Liver (tissue), 9 donors: ENCODE results near the gene METTL5. TPM values are rescaled to one million over a fixed set of nuclear protein-coding genes. Genes with fewer than 3 reads are reported as not detected.

Source experiments
- DNase-seq: peaks from one replicate; pipeline ENCODE4 v3.0.0-alpha.2; 2017; ENCODE audit warnings: low spot score
- H3K27ac ChIP-seq, 2 donors: one replicate each; pipeline ENCODE4 v1.7.0; 2013; ENCODE audit warnings: inconsistent platforms in 2 of 2, low read length in 2 of 2, control low read depth in 1 of 2, low read depth in 1 of 2, mild to moderate bottlenecking in 1 of 2
- H3K27me3 ChIP-seq, 4 donors: one replicate each; pipeline versions ENCODE4 v1.6.1 to v1.7.0; 2013; ENCODE audit warnings: low read length in 3 of 4, inconsistent platforms in 1 of 4, mild to moderate bottlenecking in 1 of 4, moderate library complexity in 1 of 4; ENCODE audit not compliant: control insufficient read depth in 4 of 4, insufficient read depth in 4 of 4
- H3K36me3 ChIP-seq, 4 donors: one replicate each; pipeline versions ENCODE4 v1.6.1 to v1.7.0; 2013; ENCODE audit warnings: low read length in 3 of 4, mild to moderate bottlenecking in 3 of 4, low read depth in 1 of 4, moderate library complexity in 1 of 4; ENCODE audit not compliant: control insufficient read depth in 4 of 4, insufficient read depth in 3 of 4
- H3K4me1 ChIP-seq, 4 donors: one replicate each; pipeline versions ENCODE4 v1.6.1 to v1.7.0; 2013; ENCODE audit warnings: low read length in 3 of 4, mild to moderate bottlenecking in 3 of 4, moderate library complexity in 1 of 4; ENCODE audit not compliant: control insufficient read depth in 4 of 4, insufficient read depth in 4 of 4
- H3K4me3 ChIP-seq, 3 donors: one replicate each; pipeline versions ENCODE4 v1.6.1 to v1.7.0; 2013; ENCODE audit warnings: low read length in 3 of 3, control low read depth in 1 of 3, low read depth in 1 of 3, mild to moderate bottlenecking in 1 of 3
- H3K9ac ChIP-seq, 2 donors: one replicate each; pipeline ENCODE4 v1.7.0; 2013; ENCODE audit warnings: low read length in 2 of 2, mild to moderate bottlenecking in 2 of 2, moderate library complexity in 2 of 2, control low read depth in 1 of 2, low read depth in 1 of 2
- H3K9me3 ChIP-seq, 4 donors: one replicate each; pipeline versions ENCODE4 v1.6.1 to v1.7.0; 2013; ENCODE audit warnings: low read length in 3 of 4; ENCODE audit not compliant: control insufficient read depth in 4 of 4
- CTCF ChIP-seq: fragments of 150-350 bp; IDR thresholded peaks from 2 replicates; pipeline ENCODE4 v1.5.1; 2017; ENCODE audit warnings: improper control_type of control experiment, low read depth, low read length; ENCODE audit not compliant: missing input control
- FOXA1 ChIP-seq: IDR thresholded peaks from 2 replicates; pipeline ENCODE4 v1.6.1; 2016; ENCODE audit warnings: antibody characterized with exemption
- GABPA ChIP-seq, 2 donors: IDR thresholded peaks in 1 of 2; conservative IDR thresholded peaks in 1 of 2; 2 replicates each; pipeline ENCODE4 v1.6.1; 2016; ENCODE audit warnings: antibody characterized with exemption in 2 of 2, mild to moderate bottlenecking in 1 of 2, moderate library complexity in 1 of 2
- HNF4G ChIP-seq: IDR thresholded peaks from 2 replicates; pipeline ENCODE4 v1.6.1; 2016; ENCODE audit warnings: antibody characterized with exemption
- JUND ChIP-seq, 2 donors: IDR thresholded peaks; 2 replicates each; pipeline ENCODE4 v1.6.1; 2016; ENCODE audit warnings: antibody characterized with exemption in 2 of 2
- RAD21 ChIP-seq, 2 donors: IDR thresholded peaks; 2 replicates each; pipeline ENCODE4 v1.6.1; 2016; ENCODE audit warnings: antibody characterized with exemption in 2 of 2, mild to moderate bottlenecking in 2 of 2
- REST ChIP-seq: IDR thresholded peaks from 2 replicates; pipeline ENCODE4 v1.6.1; 2016; ENCODE audit warnings: antibody characterized with exemption, mild to moderate bottlenecking
- RXRA ChIP-seq, 2 donors: IDR thresholded peaks; 2 replicates each; pipeline ENCODE4 v1.6.1; 2017 to 2018; ENCODE audit warnings: antibody characterized with exemption in 2 of 2, mild to moderate bottlenecking in 1 of 2
- TAF1 ChIP-seq: conservative IDR thresholded peaks from 2 replicates; pipeline ENCODE4 v1.6.1; 2016; ENCODE audit warnings: antibody characterized with exemption, mild to moderate bottlenecking
- WGBS: extraction: QIAGEN DNeasy Blood & Tissue Kit; methylation state at CpG from one replicate; pipeline ENCODE4 v1.1.7; 2013; 5-methylcytosine and 5-hydroxymethylcytosine counted together
- polyA plus RNA-seq, 2 donors: library from polyadenylated mRNA; stranded (reverse) in 1 of 2; unstranded in 1 of 2; fragments of 200-250 nt in 1 of 2; fragments of >200 nt in 1 of 2; fragmentation: Nextera tagmentation in 1 of 2; extraction: Ambion mirVana in 1 of 2; gene quantifications; one replicate each; pipeline versions ENCODE4 v1.2.1 to v1.2.3, GENCODE V29; 2013 to 2015
- total RNA-seq, 2 donors: library from RNA; depleted of rRNA; stranded (reverse); fragments of >200 nt; gene quantifications; one replicate each; pipeline ENCODE4 v1.2.3, GENCODE V29; 2014
- TF ChIP-seq, protein P1 (sequence below): IDR thresholded peaks from 2 replicates; pipeline ENCODE4 v1.6.1; 2016; ENCODE audit warnings: antibody characterized with exemption
- TF ChIP-seq, protein P2 (sequence below): IDR thresholded peaks from 2 replicates; pipeline ENCODE4 v1.6.1; 2016; ENCODE audit warnings: antibody characterized with exemption
- TF ChIP-seq, protein P3 (sequence below): IDR thresholded peaks from 2 replicates; pipeline ENCODE4 v1.6.1; 2016; ENCODE audit warnings: antibody characterized with exemption
- donor health status: healthy.
- donor health status: healthy.
- donor health status: healthy.
- donor health status: healthy.
- donor health status: healthy.

METTL5 gene
- total RNA-seq = 10 to 100 TPM; 15.4 to 25.7 TPM
- 10 to 100 TPM; 19.9 to 35.6 TPM for polyA plus RNA-seq

DNA sequence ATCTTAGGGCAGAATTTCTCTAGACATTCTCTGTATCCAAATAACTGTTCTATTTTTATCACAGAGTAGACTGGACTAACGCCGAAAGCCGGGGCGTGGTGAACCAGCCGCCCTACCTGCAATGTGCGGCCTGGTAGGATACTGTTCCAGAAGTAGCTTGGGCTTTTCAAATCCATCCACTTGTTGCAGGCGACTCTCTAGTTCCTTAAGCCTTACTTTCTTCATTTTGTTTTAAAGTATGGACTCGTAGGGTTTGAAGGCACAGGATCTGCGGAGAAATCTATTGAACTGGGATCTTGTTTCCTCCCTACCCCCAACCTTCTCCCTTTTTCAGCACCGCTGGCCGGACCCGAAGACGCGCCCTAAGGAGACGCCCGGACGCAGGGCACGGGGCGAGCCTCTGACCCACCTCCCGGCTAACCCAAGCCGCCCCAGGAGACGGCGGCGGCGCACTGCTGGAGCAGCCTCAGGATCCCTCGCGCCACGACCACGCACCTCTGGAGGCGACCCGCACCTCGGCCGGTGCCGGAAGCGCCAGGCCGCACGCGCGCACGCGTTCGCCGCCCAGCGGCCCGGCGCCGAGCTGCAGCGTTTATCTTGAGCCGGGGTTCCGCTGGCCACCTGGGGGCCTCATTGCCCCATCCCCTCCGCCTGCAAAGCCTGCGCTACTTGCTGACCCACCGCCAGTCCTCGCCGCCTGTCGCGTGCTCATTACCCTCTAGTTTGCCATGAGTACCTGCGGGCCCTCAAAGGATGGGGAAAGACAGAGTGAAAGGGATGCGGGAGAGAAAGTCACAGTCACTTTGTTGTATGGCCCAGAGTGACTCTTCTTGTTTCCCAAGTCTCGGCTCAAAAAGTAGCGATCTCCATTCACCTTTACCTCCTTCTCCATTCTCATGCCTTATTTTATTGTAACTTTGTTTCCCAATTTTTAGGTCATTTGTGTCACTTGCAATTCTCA is at the start of gene METTL5:
METTL5 (minus strand) TSS at position 533 of the 961 bp plus-strand sequence; CDS start at position 225, 308 bp downstream.
- 2% methylated on average over 61 of the region's 61 CpGs for WGBS
- Histone ChIP-seq H3K9me3 (no peaks in the 10 kb centered on the region), H3K36me3 (peaks cover 0 to 3% (median 0%) of the 10 kb centered on the region in 4 donors), H3K27ac (peak within 1 kb of the TSS; percentile 68 to 78), H3K9ac (peak within 1 kb of the TSS; percentile 73 to 86), H3K27me3 (no peaks in the 10 kb centered on the region), H3K4me1 (peaks cover 7 to 38% (median 27%) of the 10 kb centered on the region in 4 donors), H3K4me3 (peak within 1 kb of the TSS; percentile 82 to 85 (median 83))
- TF ChIP-seq, protein P1, sequence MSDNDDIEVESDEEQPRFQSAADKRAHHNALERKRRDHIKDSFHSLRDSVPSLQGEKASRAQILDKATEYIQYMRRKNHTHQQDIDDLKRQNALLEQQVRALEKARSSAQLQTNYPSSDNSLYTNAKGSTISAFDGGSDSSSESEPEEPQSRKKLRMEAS = no peak
- TF ChIP-seq GABPA (IDR thresholded peaks at IDR 0.05 in 1 of 2, conservative IDR thresholded peaks at IDR 0.05 in 1 of 2) (no peak), RAD21 (IDR thresholded peaks at IDR 0.05) (peak; percentile 76 to 79), CTCF (peak; percentile 94), REST (peak; percentile 96)
- TF ChIP-seq, protein P2, sequence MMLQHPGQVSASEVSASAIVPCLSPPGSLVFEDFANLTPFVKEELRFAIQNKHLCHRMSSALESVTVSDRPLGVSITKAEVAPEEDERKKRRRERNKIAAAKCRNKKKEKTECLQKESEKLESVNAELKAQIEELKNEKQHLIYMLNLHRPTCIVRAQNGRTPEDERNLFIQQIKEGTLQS = no peak
- TF ChIP-seq, protein P3, sequence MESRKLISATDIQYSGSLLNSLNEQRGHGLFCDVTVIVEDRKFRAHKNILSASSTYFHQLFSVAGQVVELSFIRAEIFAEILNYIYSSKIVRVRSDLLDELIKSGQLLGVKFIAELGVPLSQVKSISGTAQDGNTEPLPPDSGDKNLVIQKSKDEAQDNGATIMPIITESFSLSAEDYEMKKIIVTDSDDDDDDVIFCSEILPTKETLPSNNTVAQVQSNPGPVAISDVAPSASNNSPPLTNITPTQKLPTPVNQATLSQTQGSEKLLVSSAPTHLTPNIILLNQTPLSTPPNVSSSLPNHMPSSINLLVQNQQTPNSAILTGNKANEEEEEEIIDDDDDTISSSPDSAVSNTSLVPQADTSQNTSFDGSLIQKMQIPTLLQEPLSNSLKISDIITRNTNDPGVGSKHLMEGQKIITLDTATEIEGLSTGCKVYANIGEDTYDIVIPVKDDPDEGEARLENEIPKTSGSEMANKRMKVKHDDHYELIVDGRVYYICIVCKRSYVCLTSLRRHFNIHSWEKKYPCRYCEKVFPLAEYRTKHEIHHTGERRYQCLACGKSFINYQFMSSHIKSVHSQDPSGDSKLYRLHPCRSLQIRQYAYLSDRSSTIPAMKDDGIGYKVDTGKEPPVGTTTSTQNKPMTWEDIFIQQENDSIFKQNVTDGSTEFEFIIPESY = no peak
- peak; percentile 91 for DNase-seq

GRCh38 chr2:169871994-169872393 is 47.3 kb upstream of the METTL5 start:
- no peak for TF ChIP-seq HNF4G
- no peak for TF ChIP-seq RAD21 (IDR thresholded peaks at IDR 0.05)
- no peak for TF ChIP-seq RXRA (IDR thresholded peaks at IDR 0.05)
- TF ChIP-seq TAF1 = no peak
- TF ChIP-seq, protein P2 = no peak
- TF ChIP-seq GABPA (IDR thresholded peaks at IDR 0.05 in 1 of 2, conservative IDR thresholded peaks at IDR 0.05 in 1 of 2) = no peak
- no peak for TF ChIP-seq JUND (IDR thresholded peaks at IDR 0.05)
- no peak for TF ChIP-seq REST
- TF ChIP-seq, protein P1 = no peak
- no peak for TF ChIP-seq FOXA1
- Histone ChIP-seq H3K9me3 (no peaks in the 10 kb centered on the region), H3K27ac (no peak overlapping the region), H3K9ac (no peak overlapping the region), H3K36me3 (peaks cover 0 to 5% (median under 1%) of the 10 kb centered on the region in 4 donors), H3K4me1 (peaks cover 0 to 3% (median 0%) of the 10 kb centered on the region in 4 donors), H3K27me3 (no peaks in the 10 kb centered on the region), H3K4me3 (no peak overlapping the region)
- WGBS = 99% methylated on average over 1 of the region's 1 CpG
- DNase-seq = no peak
